KOPT-K1 (cell line): ENCODE data around the gene TMEM179.

Source experiments
- H3K27ac ChIP-seq: fragments of 200-600 bp; sonication (generic); 2 replicates; pipeline ENCODE4 v1.5.1; 2016; ENCODE audit warnings: antibody characterized with exemption, mild to moderate bottlenecking, low read depth, low read length; ENCODE audit not compliant: poor library complexity, severe bottlenecking
- H3K36me3 ChIP-seq: fragments of 200-600 bp; sonication (generic); 2 replicates; pipeline ENCODE4 v1.5.1; 2017; ENCODE audit warnings: antibody characterized with exemption, mild to moderate bottlenecking, low read length, moderate library complexity; ENCODE audit not compliant: insufficient read depth
- H3K9me3 ChIP-seq: fragments of 200-600 bp; sonication (generic); 2 replicates; pipeline ENCODE4 v1.5.1; 2017; ENCODE audit warnings: antibody characterized with exemption, low read length, mild to moderate bottlenecking; ENCODE audit not compliant: insufficient read depth, poor library complexity, severe bottlenecking

TMEM179 gene

GRCh38 chr14:104547310-104547997, 57.1 kb downstream of the TMEM179 start:
- no peaks in the 10 kb centered on the region for H3K9me3 ChIP-seq
- no peaks in the 10 kb centered on the region for H3K36me3 ChIP-seq
- no peak overlapping the region for H3K27ac ChIP-seq

GRCh38 chr14:104546591-104547309, 57.8 kb downstream of the TMEM179 start:
- H3K27ac ChIP-seq, result no peak overlapping the region

GRCh38 chr14:104545942-104546501, 58.5 kb downstream of the TMEM179 start:
- Histone ChIP-seq H3K27ac (no peak overlapping the region), H3K36me3 (no peaks in the 10 kb centered on the region), H3K9me3 (no peaks in the 10 kb centered on the region)

More at GRCh38 chr14:104546591-104547309, 57.8 kb downstream of the TMEM179 start:
- Histone ChIP-seq H3K9me3 (no peaks in the 10 kb centered on the region), H3K36me3 (no peaks in the 10 kb centered on the region)

GRCh38 chr14:104545151-104545941, 59.2 kb downstream of the TMEM179 start:
- H3K9me3 ChIP-seq, result no peaks in the 10 kb centered on the region
- H3K27ac ChIP-seq, result no peak overlapping the region
- no peaks in the 10 kb centered on the region for H3K36me3 ChIP-seq

- Histone ChIP-seq H3K27ac (no peak overlapping the region), H3K9me3 (no peaks in the 10 kb centered on the region), H3K36me3 (no peaks in the 10 kb centered on the region)
Measured at GRCh38 chr14:104544362-104544961, 60.1 kb downstream of the TMEM179 start.

GRCh38 chr14:104542871-104543830, 61.4 kb downstream of the TMEM179 start:
- Histone ChIP-seq H3K36me3 (no peaks in the 10 kb centered on the region), H3K27ac (no peak overlapping the region), H3K9me3 (no peaks in the 10 kb centered on the region)

GRCh38 chr14:104541905-104542465, 62.6 kb downstream of the TMEM179 start:
- no peaks in the 10 kb centered on the region for H3K9me3 ChIP-seq
- H3K27ac ChIP-seq, result no peak overlapping the region
- H3K36me3 ChIP-seq, result no peaks in the 10 kb centered on the region
